Astrocyte (in vitro differentiated cells and primary cell): ENCODE results near the gene RTL3. TPM values are rescaled to one million over a fixed set of nuclear protein-coding genes. Genes with fewer than 3 reads are reported as not detected.

ENCODE experiments used
- DNase-seq: peaks from one replicate; pipeline ENCODE4 v3.0.0-alpha.2; 2010; ENCODE audit warnings: low read depth
- FAIRE-seq: peaks from 2 replicates; lab custom pipeline; 2011; peaks lifted over from hg19 to GRCh38; lab: Jason Lieb, UNC
- H2AFZ ChIP-seq: 2 replicates; pipeline ENCODE4 v1.6.0; 2012; ENCODE audit warnings: low read depth, low read length, inconsistent platforms
- H3K27ac ChIP-seq: 2 replicates; pipeline ENCODE4 v1.5.1; 2011; ENCODE audit warnings: low read depth, low read length, inconsistent platforms
- H3K27me3 ChIP-seq: 2 replicates; pipeline ENCODE4 v1.6.0; 2011; ENCODE audit warnings: low read length, inconsistent platforms; ENCODE audit not compliant: insufficient read depth
- H3K36me3 ChIP-seq: 2 replicates; pipeline ENCODE4 v1.5.1; 2011; ENCODE audit warnings: low read length, inconsistent platforms; ENCODE audit not compliant: insufficient read depth
- H3K4me1 ChIP-seq: 2 replicates; pipeline ENCODE4 v1.5.1; 2011; ENCODE audit warnings: low read length, inconsistent platforms; ENCODE audit not compliant: insufficient read depth
- H3K4me2 ChIP-seq: 2 replicates; pipeline ENCODE4 v1.6.0; 2012; ENCODE audit warnings: low read length, inconsistent platforms
- H3K4me3 ChIP-seq: 2 replicates; pipeline ENCODE4 v1.5.1; 2011; ENCODE audit warnings: low read depth, mild to moderate bottlenecking, low read length, inconsistent platforms; ENCODE audit not compliant: insufficient read depth
- H3K79me2 ChIP-seq: 2 replicates; pipeline ENCODE4 v1.6.0; 2012; ENCODE audit warnings: mild to moderate bottlenecking, low read length, inconsistent platforms; ENCODE audit not compliant: insufficient read depth
- H3K9ac ChIP-seq: 2 replicates; pipeline ENCODE4 v1.6.0; 2012; ENCODE audit warnings: mild to moderate bottlenecking, low read length, inconsistent platforms
- H3K9me3 ChIP-seq: 2 replicates; pipeline ENCODE4 v1.5.1; 2012; ENCODE audit warnings: low read depth, mild to moderate bottlenecking, low read length, inconsistent platforms; ENCODE audit not compliant: insufficient read depth
- H4K20me1 ChIP-seq: 2 replicates; pipeline ENCODE4 v1.6.0; 2012; ENCODE audit warnings: low read length, inconsistent platforms; ENCODE audit not compliant: insufficient read depth
- H3K27ac Mint-ChIP-seq: one replicate; pipeline ENCODE4 v1.8.0; 2021; ENCODE audit warnings: mild to moderate bottlenecking, mixed read lengths; ENCODE audit not compliant: unreplicated experiment
- H3K27me3 Mint-ChIP-seq: one replicate; pipeline ENCODE4 v1.8.0; 2021; ENCODE audit warnings: low read depth, mixed read lengths; ENCODE audit not compliant: unreplicated experiment
- H3K36me3 Mint-ChIP-seq: one replicate; pipeline ENCODE4 v1.8.0; 2021; ENCODE audit warnings: low read depth, mixed read lengths; ENCODE audit not compliant: unreplicated experiment
- H3K4me1 Mint-ChIP-seq: one replicate; pipeline ENCODE4 v1.8.0; 2021; ENCODE audit warnings: low read depth, mixed read lengths; ENCODE audit not compliant: unreplicated experiment
- H3K4me3 Mint-ChIP-seq: one replicate; pipeline ENCODE4 v1.8.0; 2021; ENCODE audit warnings: mild to moderate bottlenecking, moderate library complexity, mixed read lengths; ENCODE audit not compliant: unreplicated experiment
- H3K9me3 Mint-ChIP-seq: one replicate; pipeline ENCODE4 v1.8.0; 2021; ENCODE audit warnings: mild to moderate bottlenecking, mixed read lengths; ENCODE audit not compliant: unreplicated experiment
- CTCF ChIP-seq: IDR thresholded peaks from 2 replicates; pipeline ENCODE4 v1.5.1; 2011; ENCODE audit warnings: low read depth, mild to moderate bottlenecking, inconsistent platforms, low read length, moderate library complexity; ENCODE audit not compliant: insufficient read depth
- EZH2 ChIP-seq: IDR thresholded peaks from 2 replicates; pipeline ENCODE4 v1.6.1; 2012; ENCODE audit warnings: mild to moderate bottlenecking, low read length, inconsistent platforms; ENCODE audit not compliant: insufficient read depth
- total RNA-seq: library from RNA; stranded (reverse); gene quantifications from 2 replicates; pipeline ENCODE4 v1.2.1, GENCODE V29; 2021

RTL3 gene
- total RNA-seq, 1 donor from 2014 or later = 0.95 TPM

- TF ChIP-seq CTCF (no peak), EZH2 (no peak)
- Histone ChIP-seq H3K4me3 (no peak overlapping the region), H3K27me3 (no peaks in the 10 kb centered on the region), H3K36me3 (no peaks in the 10 kb centered on the region), H4K20me1 (no peaks in the 10 kb centered on the region), H3K4me1 (no peaks in the 10 kb centered on the region), H3K79me2 (no peaks in the 10 kb centered on the region), H3K9ac (no peak overlapping the region), H3K9me3 (no peaks in the 10 kb centered on the region), H2AFZ (no peak overlapping the region), H3K4me2 (no peak overlapping the region), H3K27ac (no peak overlapping the region)
- FAIRE-seq (no peak), DNase-seq (no peak)
- H3K27ac Mint-ChIP-seq = no peak overlapping the region
- H3K4me1 Mint-ChIP-seq = no peaks in the 10 kb centered on the region
- H3K36me3 Mint-ChIP-seq = no peaks in the 10 kb centered on the region
- H3K27me3 Mint-ChIP-seq = no peaks in the 10 kb centered on the region
- H3K4me3 Mint-ChIP-seq = no peak overlapping the region
- H3K9me3 Mint-ChIP-seq = no peaks in the 10 kb centered on the region
Measured at GRCh38 chrX:78693012-78693411, 33.9 kb upstream of the RTL3 start.

- Histone ChIP-seq H3K9me3 (no peaks in the 10 kb centered on the region), H3K4me2 (no peak overlapping the region), H3K36me3 (no peaks in the 10 kb centered on the region), H3K27ac (no peak overlapping the region), H2AFZ (no peak overlapping the region), H4K20me1 (no peaks in the 10 kb centered on the region), H3K9ac (no peak overlapping the region), H3K4me1 (no peaks in the 10 kb centered on the region), H3K4me3 (no peak overlapping the region), H3K27me3 (no peaks in the 10 kb centered on the region), H3K79me2 (no peaks in the 10 kb centered on the region)
- Mint-ChIP-seq H3K36me3 (no peaks in the 10 kb centered on the region), H3K27me3 (no peaks in the 10 kb centered on the region), H3K27ac (no peak overlapping the region), H3K4me1 (no peaks in the 10 kb centered on the region), H3K9me3 (no peaks in the 10 kb centered on the region), H3K4me3 (no peak overlapping the region)
- no peak for DNase-seq
- no peak for FAIRE-seq
- no peak for TF ChIP-seq CTCF
Measured at GRCh38 chrX:78687586-78687985, 28.5 kb upstream of the RTL3 start.

GRCh38 chrX:78673246-78673645 lies 14.1 kb upstream of the RTL3 start:
- no peak for FAIRE-seq

More at GRCh38 chrX:78673246-78673645, 14.1 kb upstream of the RTL3 start:
- DNase-seq = no peak
- no peaks in the 10 kb centered on the region for H3K4me1 Mint-ChIP-seq
- H4K20me1 ChIP-seq = no peaks in the 10 kb centered on the region
- no peak overlapping the region for H3K4me2 ChIP-seq
- no peaks in the 10 kb centered on the region for H3K79me2 ChIP-seq
- H3K9me3 ChIP-seq = no peaks in the 10 kb centered on the region
- peaks cover 2% of the 10 kb centered on the region for H3K9me3 Mint-ChIP-seq
- H3K9ac ChIP-seq = no peak overlapping the region
- H3K4me3 ChIP-seq = no peak overlapping the region
- no peaks in the 10 kb centered on the region for H3K36me3 Mint-ChIP-seq
- H3K27ac Mint-ChIP-seq = no peak overlapping the region
- H3K27me3 Mint-ChIP-seq = no peaks in the 10 kb centered on the region
- TF ChIP-seq CTCF (no peak), EZH2 (no peak)
- no peaks in the 10 kb centered on the region for H3K4me1 ChIP-seq
- H3K27ac ChIP-seq = no peak overlapping the region
- no peak overlapping the region for H3K4me3 Mint-ChIP-seq
- no peaks in the 10 kb centered on the region for H3K36me3 ChIP-seq
- no peak overlapping the region for H2AFZ ChIP-seq
- H3K27me3 ChIP-seq = no peaks in the 10 kb centered on the region
